Astrocyte (in vitro differentiated cells and primary cell): ENCODE measurements around the gene ADGRB2. TPM values are rescaled to one million over a fixed set of nuclear protein-coding genes. Genes with fewer than 3 reads are reported as not detected.

Experiments used
- DNase-seq: peaks from one replicate; pipeline ENCODE4 v3.0.0-alpha.2; 2010; ENCODE audit warnings: low read depth
- FAIRE-seq: peaks from 2 replicates; lab custom pipeline; 2011; peaks lifted over from hg19 to GRCh38; lab: Jason Lieb, UNC
- H2AFZ ChIP-seq: 2 replicates; pipeline ENCODE4 v1.6.0; 2012; ENCODE audit warnings: low read depth, low read length, inconsistent platforms
- H3K27ac ChIP-seq: 2 replicates; pipeline ENCODE4 v1.5.1; 2011; ENCODE audit warnings: low read depth, low read length, inconsistent platforms
- H3K27me3 ChIP-seq: 2 replicates; pipeline ENCODE4 v1.6.0; 2011; ENCODE audit warnings: low read length, inconsistent platforms; ENCODE audit not compliant: insufficient read depth
- H3K36me3 ChIP-seq: 2 replicates; pipeline ENCODE4 v1.5.1; 2011; ENCODE audit warnings: low read length, inconsistent platforms; ENCODE audit not compliant: insufficient read depth
- H3K4me1 ChIP-seq: 2 replicates; pipeline ENCODE4 v1.5.1; 2011; ENCODE audit warnings: low read length, inconsistent platforms; ENCODE audit not compliant: insufficient read depth
- H3K4me2 ChIP-seq: 2 replicates; pipeline ENCODE4 v1.6.0; 2012; ENCODE audit warnings: low read length, inconsistent platforms
- H3K4me3 ChIP-seq: 2 replicates; pipeline ENCODE4 v1.5.1; 2011; ENCODE audit warnings: low read depth, mild to moderate bottlenecking, low read length, inconsistent platforms; ENCODE audit not compliant: insufficient read depth
- H3K79me2 ChIP-seq: 2 replicates; pipeline ENCODE4 v1.6.0; 2012; ENCODE audit warnings: mild to moderate bottlenecking, low read length, inconsistent platforms; ENCODE audit not compliant: insufficient read depth
- H3K9ac ChIP-seq: 2 replicates; pipeline ENCODE4 v1.6.0; 2012; ENCODE audit warnings: mild to moderate bottlenecking, low read length, inconsistent platforms
- H3K9me3 ChIP-seq: 2 replicates; pipeline ENCODE4 v1.5.1; 2012; ENCODE audit warnings: low read depth, mild to moderate bottlenecking, low read length, inconsistent platforms; ENCODE audit not compliant: insufficient read depth
- H4K20me1 ChIP-seq: 2 replicates; pipeline ENCODE4 v1.6.0; 2012; ENCODE audit warnings: low read length, inconsistent platforms; ENCODE audit not compliant: insufficient read depth
- H3K27ac Mint-ChIP-seq: one replicate; pipeline ENCODE4 v1.8.0; 2021; ENCODE audit warnings: mild to moderate bottlenecking, mixed read lengths; ENCODE audit not compliant: unreplicated experiment
- H3K27me3 Mint-ChIP-seq: one replicate; pipeline ENCODE4 v1.8.0; 2021; ENCODE audit warnings: low read depth, mixed read lengths; ENCODE audit not compliant: unreplicated experiment
- H3K36me3 Mint-ChIP-seq: one replicate; pipeline ENCODE4 v1.8.0; 2021; ENCODE audit warnings: low read depth, mixed read lengths; ENCODE audit not compliant: unreplicated experiment
- H3K4me1 Mint-ChIP-seq: one replicate; pipeline ENCODE4 v1.8.0; 2021; ENCODE audit warnings: low read depth, mixed read lengths; ENCODE audit not compliant: unreplicated experiment
- H3K4me3 Mint-ChIP-seq: one replicate; pipeline ENCODE4 v1.8.0; 2021; ENCODE audit warnings: mild to moderate bottlenecking, moderate library complexity, mixed read lengths; ENCODE audit not compliant: unreplicated experiment
- H3K9me3 Mint-ChIP-seq: one replicate; pipeline ENCODE4 v1.8.0; 2021; ENCODE audit warnings: mild to moderate bottlenecking, mixed read lengths; ENCODE audit not compliant: unreplicated experiment
- EZH2 ChIP-seq: IDR thresholded peaks from 2 replicates; pipeline ENCODE4 v1.6.1; 2012; ENCODE audit warnings: mild to moderate bottlenecking, low read length, inconsistent platforms; ENCODE audit not compliant: insufficient read depth
- total RNA-seq: library from RNA; stranded (reverse); gene quantifications from 2 replicates; pipeline ENCODE4 v1.2.1, GENCODE V29; 2021
- TF ChIP-seq, protein P1 (sequence below): IDR thresholded peaks from 2 replicates; pipeline ENCODE4 v1.5.1; 2011; ENCODE audit warnings: low read depth, mild to moderate bottlenecking, inconsistent platforms, low read length, moderate library complexity; ENCODE audit not compliant: insufficient read depth

Gene ADGRB2
- total RNA-seq, 1 donor from 2014 or later: 25.8 TPM

DNA sequence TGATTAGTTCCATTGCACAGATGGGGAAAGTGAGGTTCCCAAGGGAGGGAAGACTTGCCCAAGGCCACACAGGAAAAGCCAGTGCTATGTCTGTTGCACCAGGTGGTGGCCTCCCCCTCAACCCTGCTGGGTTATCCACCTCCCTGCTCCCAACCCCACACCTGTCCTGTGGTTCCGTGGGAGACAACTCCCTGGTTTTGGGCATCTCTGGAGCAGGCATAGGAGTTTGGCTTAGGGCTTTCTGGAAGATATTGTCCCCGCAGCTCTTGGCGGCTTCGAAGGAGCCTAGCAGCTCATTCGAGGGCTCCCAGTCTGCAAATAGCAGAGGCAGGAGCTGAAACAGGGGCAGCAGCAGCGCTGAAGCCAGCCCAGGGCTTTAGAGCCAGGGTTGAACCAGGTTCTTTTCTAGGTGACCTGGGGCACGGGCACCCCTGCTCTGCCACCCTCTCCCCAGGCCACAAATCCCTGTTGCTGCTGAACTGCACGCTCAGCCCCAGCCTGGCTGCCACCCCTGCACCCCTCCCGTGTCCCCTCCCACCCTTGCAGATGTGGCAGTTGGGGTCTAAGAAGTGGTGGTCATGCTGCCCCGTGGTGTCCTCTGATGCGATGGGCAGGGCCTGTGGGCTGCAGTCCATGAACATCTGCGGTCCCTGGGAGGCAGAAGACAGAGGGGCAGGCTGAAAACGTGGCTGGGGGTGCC lies 29.6 kb upstream of the ADGRB2 start:
- H3K4me2 ChIP-seq: no peak overlapping the region
- H3K27me3 Mint-ChIP-seq: peaks cover 10% of the 10 kb centered on the region
- H3K9ac ChIP-seq: peak overlapping the region; percentile 3
- H3K4me1 Mint-ChIP-seq: peaks cover 27% of the 10 kb centered on the region
- H3K9me3 Mint-ChIP-seq: no peaks in the 10 kb centered on the region
- no peak overlapping the region for H2AFZ ChIP-seq
- H3K36me3 ChIP-seq: peaks cover 13% of the 10 kb centered on the region
- H3K9me3 ChIP-seq: no peaks in the 10 kb centered on the region
- FAIRE-seq: no peak
- DNase-seq: no peak
- peaks cover 55% of the 10 kb centered on the region for H3K79me2 ChIP-seq
- no peak overlapping the region for H3K27ac Mint-ChIP-seq
- TF ChIP-seq, protein P1, sequence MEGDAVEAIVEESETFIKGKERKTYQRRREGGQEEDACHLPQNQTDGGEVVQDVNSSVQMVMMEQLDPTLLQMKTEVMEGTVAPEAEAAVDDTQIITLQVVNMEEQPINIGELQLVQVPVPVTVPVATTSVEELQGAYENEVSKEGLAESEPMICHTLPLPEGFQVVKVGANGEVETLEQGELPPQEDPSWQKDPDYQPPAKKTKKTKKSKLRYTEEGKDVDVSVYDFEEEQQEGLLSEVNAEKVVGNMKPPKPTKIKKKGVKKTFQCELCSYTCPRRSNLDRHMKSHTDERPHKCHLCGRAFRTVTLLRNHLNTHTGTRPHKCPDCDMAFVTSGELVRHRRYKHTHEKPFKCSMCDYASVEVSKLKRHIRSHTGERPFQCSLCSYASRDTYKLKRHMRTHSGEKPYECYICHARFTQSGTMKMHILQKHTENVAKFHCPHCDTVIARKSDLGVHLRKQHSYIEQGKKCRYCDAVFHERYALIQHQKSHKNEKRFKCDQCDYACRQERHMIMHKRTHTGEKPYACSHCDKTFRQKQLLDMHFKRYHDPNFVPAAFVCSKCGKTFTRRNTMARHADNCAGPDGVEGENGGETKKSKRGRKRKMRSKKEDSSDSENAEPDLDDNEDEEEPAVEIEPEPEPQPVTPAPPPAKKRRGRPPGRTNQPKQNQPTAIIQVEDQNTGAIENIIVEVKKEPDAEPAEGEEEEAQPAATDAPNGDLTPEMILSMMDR: no peak
- no peak for TF ChIP-seq EZH2
- H4K20me1 ChIP-seq: peaks cover 80% of the 10 kb centered on the region
- H3K27me3 ChIP-seq: no peaks in the 10 kb centered on the region
- H3K27ac ChIP-seq: no peak overlapping the region
- no peaks in the 10 kb centered on the region for H3K36me3 Mint-ChIP-seq
- peaks cover 53% of the 10 kb centered on the region for H3K4me1 ChIP-seq
- H3K4me3 Mint-ChIP-seq: no peak overlapping the region
- H3K4me3 ChIP-seq: no peak overlapping the region

DNA sequence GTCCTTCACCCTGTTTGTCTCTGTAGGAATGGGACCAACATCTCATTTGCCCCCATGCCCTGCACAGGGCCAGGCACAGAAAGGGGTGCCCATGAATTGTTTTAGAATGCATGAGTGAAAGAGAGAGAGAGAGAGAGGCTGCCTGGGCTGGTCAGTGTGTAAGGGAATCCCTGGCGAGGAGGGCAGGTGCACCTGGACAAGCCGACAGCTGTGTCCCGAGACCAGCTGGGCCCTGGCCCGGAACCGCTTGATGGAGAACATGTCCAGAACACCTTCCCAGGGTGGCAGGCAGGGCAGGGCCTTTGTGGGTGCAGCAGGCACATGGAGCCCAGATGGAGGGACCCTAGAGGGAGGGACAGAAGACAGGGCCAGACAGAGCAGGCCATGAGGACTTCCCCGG lies 28.9 kb upstream of the ADGRB2 start:
- Mint-ChIP-seq H3K4me1 (peaks cover 24% of the 10 kb centered on the region), H3K36me3 (no peaks in the 10 kb centered on the region), H3K27me3 (peaks cover 10% of the 10 kb centered on the region), H3K4me3 (peak overlapping the region; percentile 57), H3K9me3 (no peaks in the 10 kb centered on the region), H3K27ac (peak overlapping the region; percentile 58)
- H3K79me2 ChIP-seq: peaks cover 49% of the 10 kb centered on the region
- no peaks in the 10 kb centered on the region for H3K9me3 ChIP-seq
- H3K36me3 ChIP-seq: peaks cover 13% of the 10 kb centered on the region
- no peaks in the 10 kb centered on the region for H3K27me3 ChIP-seq
- H3K27ac ChIP-seq: no peak overlapping the region
- FAIRE-seq (no peak), DNase-seq (no peak)
- H3K4me2 ChIP-seq: no peak overlapping the region
- no peak overlapping the region for H3K4me3 ChIP-seq
- peaks cover 80% of the 10 kb centered on the region for H4K20me1 ChIP-seq
- peaks cover 57% of the 10 kb centered on the region for H3K4me1 ChIP-seq
- H3K9ac ChIP-seq: no peak overlapping the region
- H2AFZ ChIP-seq: no peak overlapping the region
- TF ChIP-seq EZH2: no peak
- TF ChIP-seq, protein P1: no peak

DNA sequence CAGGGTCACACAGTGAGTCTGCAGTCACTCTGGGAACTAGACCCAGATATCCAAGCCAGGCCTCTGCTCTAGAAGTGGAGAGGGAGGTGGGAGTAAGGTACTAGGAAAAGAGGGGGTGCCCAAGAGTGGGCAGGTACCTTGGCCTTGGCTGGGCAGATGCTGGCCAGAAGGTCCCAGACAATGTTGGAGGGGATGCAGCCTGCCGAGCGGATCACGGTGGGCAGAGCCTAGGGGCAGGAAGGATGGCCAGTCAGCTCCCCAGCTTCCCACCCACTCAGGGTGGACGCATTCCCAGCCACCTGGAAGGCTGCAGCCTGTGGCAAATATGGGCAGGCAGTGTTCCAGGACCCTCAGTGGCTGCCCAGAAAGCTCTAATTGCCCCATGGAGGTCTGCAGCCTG lies 28.4 kb upstream of the ADGRB2 start:
- Histone ChIP-seq H3K27ac (no peak overlapping the region), H4K20me1 (peaks cover 80% of the 10 kb centered on the region), H2AFZ (no peak overlapping the region), H3K4me2 (no peak overlapping the region), H3K27me3 (no peaks in the 10 kb centered on the region), H3K9me3 (no peaks in the 10 kb centered on the region), H3K9ac (no peak overlapping the region), H3K4me3 (no peak overlapping the region), H3K79me2 (peaks cover 43% of the 10 kb centered on the region), H3K36me3 (peaks cover 13% of the 10 kb centered on the region), H3K4me1 (peaks cover 58% of the 10 kb centered on the region)
- FAIRE-seq (no peak), DNase-seq (no peak)
- H3K36me3 Mint-ChIP-seq: no peaks in the 10 kb centered on the region
- H3K4me3 Mint-ChIP-seq: no peak overlapping the region
- peaks cover 22% of the 10 kb centered on the region for H3K4me1 Mint-ChIP-seq
- peaks cover 10% of the 10 kb centered on the region for H3K27me3 Mint-ChIP-seq
- H3K9me3 Mint-ChIP-seq: no peaks in the 10 kb centered on the region
- TF ChIP-seq EZH2: no peak
- TF ChIP-seq, protein P1: no peak
- H3K27ac Mint-ChIP-seq: no peak overlapping the region
